Fibroblast of pulmonary artery (primary cell): ENCODE data around the gene C10orf90.

ENCODE experiments used
- DNase-seq: peaks from one replicate; pipeline ENCODE4 v3.0.0-alpha.2; 2010; ENCODE audit warnings: low read depth
- H3K4me3 ChIP-seq: replicated peaks from 2 replicates; pipeline ENCODE4 v1.5.1; 2011; ENCODE audit warnings: low read depth, mild to moderate bottlenecking, control low read depth, low read length, moderate library complexity
- TF ChIP-seq, protein P1 (sequence below): IDR thresholded peaks from 2 replicates; pipeline ENCODE4 v1.5.1; 2011; ENCODE audit warnings: mild to moderate bottlenecking, control low read depth, low read length, inconsistent platforms; ENCODE audit errors: missing control alignments

The C10orf90 gene

DNA sequence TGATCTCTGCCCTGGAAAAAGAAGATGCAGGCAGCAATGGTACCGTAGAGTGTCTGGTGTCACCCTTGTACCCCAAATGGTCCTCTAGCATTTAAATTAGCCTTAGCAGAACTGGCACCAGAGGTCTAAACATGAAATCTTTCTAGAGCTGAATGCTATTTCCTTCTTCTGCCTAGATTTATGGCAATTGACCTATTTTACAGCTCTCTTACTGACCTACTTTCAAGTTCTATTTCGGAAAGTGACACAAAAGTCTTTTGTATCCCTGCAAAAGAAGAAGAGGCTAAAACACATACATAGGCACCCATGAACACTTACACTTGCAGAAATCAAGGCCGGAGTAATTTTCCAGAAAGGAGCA lies 272.1 kb downstream of the C10orf90 start:
- no peak for DNase-seq
- H3K4me3 ChIP-seq: no peak overlapping the region
- TF ChIP-seq, protein P1, sequence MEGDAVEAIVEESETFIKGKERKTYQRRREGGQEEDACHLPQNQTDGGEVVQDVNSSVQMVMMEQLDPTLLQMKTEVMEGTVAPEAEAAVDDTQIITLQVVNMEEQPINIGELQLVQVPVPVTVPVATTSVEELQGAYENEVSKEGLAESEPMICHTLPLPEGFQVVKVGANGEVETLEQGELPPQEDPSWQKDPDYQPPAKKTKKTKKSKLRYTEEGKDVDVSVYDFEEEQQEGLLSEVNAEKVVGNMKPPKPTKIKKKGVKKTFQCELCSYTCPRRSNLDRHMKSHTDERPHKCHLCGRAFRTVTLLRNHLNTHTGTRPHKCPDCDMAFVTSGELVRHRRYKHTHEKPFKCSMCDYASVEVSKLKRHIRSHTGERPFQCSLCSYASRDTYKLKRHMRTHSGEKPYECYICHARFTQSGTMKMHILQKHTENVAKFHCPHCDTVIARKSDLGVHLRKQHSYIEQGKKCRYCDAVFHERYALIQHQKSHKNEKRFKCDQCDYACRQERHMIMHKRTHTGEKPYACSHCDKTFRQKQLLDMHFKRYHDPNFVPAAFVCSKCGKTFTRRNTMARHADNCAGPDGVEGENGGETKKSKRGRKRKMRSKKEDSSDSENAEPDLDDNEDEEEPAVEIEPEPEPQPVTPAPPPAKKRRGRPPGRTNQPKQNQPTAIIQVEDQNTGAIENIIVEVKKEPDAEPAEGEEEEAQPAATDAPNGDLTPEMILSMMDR: no peak

DNA sequence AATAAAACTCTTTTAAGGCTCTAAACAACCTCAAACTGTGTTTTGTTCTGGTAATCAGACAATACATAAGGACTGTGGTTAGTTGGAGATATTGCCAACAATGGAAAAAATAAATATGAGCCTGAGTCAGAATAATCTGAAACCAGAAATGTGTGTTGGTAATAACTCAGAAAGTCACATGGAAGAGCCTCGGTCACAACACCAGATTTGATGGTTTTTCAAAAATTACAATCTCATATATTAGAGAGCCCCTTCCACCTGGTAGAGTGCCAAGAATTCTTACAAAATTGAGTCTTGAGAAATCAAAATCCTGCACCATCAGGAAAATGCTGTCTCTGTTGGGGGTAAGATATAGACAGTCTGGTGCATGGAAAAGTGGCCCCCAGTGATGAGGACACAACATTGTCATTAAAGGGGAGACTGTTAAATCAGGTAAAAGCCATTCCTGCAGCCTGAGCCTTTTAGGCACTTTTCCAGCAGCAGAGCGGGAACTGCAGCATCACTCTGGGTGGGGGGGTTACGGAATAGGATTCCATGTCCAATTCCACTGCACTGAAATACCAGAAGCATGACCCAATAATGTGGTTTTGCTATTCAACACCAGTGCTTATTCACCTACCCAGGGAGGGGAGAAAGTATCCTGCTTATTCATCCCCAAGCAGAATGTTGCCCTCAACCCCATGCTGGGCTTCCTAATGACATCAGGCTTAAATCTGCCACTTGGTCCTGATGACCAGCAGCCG lies 272.7 kb downstream of the C10orf90 start:
- TF ChIP-seq, protein P1: no peak
- DNase-seq: peak; percentile 97
- no peak overlapping the region for H3K4me3 ChIP-seq

DNA sequence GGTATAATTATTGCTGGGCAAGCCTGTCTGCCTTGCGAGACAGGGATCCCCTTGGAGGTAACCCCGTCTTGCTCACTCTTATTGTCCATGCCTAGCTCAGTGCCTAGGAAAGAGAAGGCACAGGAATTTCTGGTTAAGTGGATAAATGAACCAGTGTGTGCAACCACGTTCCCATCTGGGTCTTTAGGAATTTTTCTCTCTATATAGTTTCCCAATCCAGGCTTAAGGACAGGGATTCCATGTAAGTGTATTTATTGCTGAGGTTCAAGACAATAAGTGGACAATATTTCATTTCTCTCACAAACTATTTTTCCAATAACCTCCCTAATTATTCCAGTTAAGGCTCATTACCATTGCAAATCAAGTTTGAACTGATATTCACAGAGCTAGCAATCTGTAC lies 273.3 kb downstream of the C10orf90 start:
- no peak for DNase-seq
- TF ChIP-seq, protein P1: no peak

DNA sequence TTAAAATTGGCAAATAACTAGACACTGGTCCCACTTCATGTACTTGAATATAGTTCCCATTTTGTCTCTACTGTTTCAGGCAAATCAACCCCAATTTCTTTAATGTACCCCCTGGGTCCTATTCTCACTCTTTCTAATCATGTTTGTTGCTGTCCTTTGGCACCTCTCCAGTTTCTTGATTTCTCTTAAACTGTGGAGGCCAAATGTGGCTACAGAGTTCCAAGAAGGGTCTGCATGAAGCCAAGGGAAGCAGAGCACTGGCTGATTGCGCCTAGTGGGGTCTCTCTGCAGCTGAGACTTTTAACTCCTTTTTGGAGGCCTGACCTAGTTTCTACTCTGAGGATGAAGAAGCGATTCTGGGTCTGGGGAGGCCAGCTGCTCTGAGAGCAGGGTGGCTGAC lies 275.5 kb downstream of the C10orf90 start:
- H3K4me3 ChIP-seq: no peak overlapping the region
- DNase-seq: no peak
- TF ChIP-seq, protein P1: no peak

More for the DNA sequence above, 273.3 kb downstream of the C10orf90 start:
- H3K4me3 ChIP-seq: no peak overlapping the region

DNA sequence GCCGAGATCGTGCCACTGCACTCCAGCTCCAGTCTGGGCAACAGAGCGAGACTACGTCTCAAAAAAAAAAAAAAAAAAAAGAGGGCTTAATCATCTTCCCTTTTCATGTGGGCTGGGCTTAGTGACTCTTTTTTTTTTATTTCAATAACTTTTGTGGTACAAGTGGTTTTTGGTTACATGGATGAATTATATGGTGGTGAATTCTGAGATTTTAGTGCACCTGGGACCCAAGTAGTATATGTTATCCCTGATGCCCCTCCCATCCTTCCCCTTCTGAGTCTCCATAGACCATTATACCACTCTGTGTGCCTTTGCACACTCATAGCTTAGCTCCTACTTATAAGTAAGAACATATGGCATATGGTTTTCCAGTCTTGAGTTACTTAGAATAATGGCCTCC lies 277.4 kb downstream of the C10orf90 start:
- TF ChIP-seq, protein P1: no peak
- DNase-seq: no peak
- no peak overlapping the region for H3K4me3 ChIP-seq

DNA sequence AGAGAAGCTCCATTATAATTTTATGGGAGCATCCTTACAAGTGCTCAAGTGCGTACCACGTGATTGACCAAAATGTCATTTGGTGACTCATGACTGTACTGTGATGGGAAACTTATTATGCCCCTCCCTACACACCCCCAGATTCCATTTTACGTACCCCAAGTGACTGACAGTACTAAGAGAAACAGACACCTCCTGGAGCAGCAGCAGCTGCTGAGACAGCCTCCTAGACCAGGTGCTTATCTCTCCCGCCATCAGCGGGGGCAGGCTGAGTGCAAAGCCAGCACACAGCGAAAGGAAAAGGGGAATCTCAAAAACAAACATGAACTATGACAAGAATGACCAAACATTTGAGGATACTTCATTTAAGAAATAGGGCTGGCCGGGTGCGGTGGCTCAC lies 278.0 kb downstream of the C10orf90 start:
- TF ChIP-seq, protein P1: no peak
- no peak for DNase-seq
- no peak overlapping the region for H3K4me3 ChIP-seq

DNA sequence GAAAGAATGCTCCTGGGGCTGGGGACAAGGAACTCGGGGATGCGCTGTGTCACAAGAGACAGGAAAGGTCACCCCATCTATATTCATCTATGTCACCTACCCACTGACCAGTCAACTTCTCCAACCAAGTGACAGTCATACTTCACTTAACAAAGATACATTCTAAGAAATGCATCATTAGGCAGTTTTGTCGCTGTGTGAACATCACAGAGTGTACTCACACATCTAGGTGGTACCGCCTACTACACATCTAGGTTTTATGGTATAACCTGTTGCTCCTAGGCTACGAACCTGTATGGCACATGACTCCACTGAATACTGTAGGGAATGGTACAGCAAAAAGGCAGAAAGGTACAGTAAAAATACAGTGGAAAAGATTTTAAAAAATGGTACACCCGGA lies 278.4 kb downstream of the C10orf90 start:
- no peak for DNase-seq
- TF ChIP-seq, protein P1: no peak
- no peak overlapping the region for H3K4me3 ChIP-seq
